ENCODE data around the gene SUOX.
"Not testable (repeated sequence)": the region's sequence is repeated elsewhere in the genome, so short reads cannot be mapped to it uniquely, and the experiment has no call there.

- not testable (repeated sequence) for TF ChIP-seq CTCF (IDR thresholded peaks at IDR 0.05); MAX (CRISPR knock-in tag; IDR thresholded peaks at IDR 0.05)
Measured at GRCh38 chr12:56042430-56042813, 45.3 kb downstream of the SUOX start.
